Skeletal muscle tissue (tissue), 4 donors: ENCODE measurements around the gene ZNF518B. TPM values are rescaled to one million over a fixed set of nuclear protein-coding genes. Genes with fewer than 3 reads are reported as not detected.

Source experiments
- H3K27ac ChIP-seq: one replicate; pipeline ENCODE4 v1.7.0; 2013; ENCODE audit warnings: mild to moderate bottlenecking, low read depth, low read length, inconsistent platforms
- H3K27me3 ChIP-seq, 3 donors: one replicate each; pipeline ENCODE4 v1.7.0; 2013; ENCODE audit warnings: low read length in 3 of 3; ENCODE audit not compliant: control insufficient read depth in 3 of 3, insufficient read depth in 3 of 3
- H3K36me3 ChIP-seq, 3 donors: one replicate each; pipeline ENCODE4 v1.7.0; 2013; ENCODE audit warnings: low read length in 3 of 3; ENCODE audit not compliant: control insufficient read depth in 3 of 3, insufficient read depth in 3 of 3
- H3K4me1 ChIP-seq, 3 donors: one replicate each; pipeline ENCODE4 v1.7.0; 2013; ENCODE audit warnings: low read length in 3 of 3, mild to moderate bottlenecking in 3 of 3; ENCODE audit not compliant: control insufficient read depth in 3 of 3, insufficient read depth in 3 of 3
- H3K4me3 ChIP-seq, 3 donors: one replicate each; pipeline ENCODE4 v1.7.0; 2013; ENCODE audit warnings: low read length in 3 of 3
- H3K9ac ChIP-seq, 3 donors: one replicate each; pipeline ENCODE4 v1.7.0; 2013; ENCODE audit warnings: low read length in 3 of 3, mild to moderate bottlenecking in 3 of 3, moderate library complexity in 2 of 3, low read depth in 1 of 3
- H3K9me3 ChIP-seq, 3 donors: one replicate each; pipeline ENCODE4 v1.7.0; 2013; ENCODE audit warnings: low read length in 3 of 3; ENCODE audit not compliant: control insufficient read depth in 3 of 3
- total RNA-seq: library from RNA; depleted of rRNA; stranded (reverse); fragments of >200 nt; gene quantifications from one replicate; pipeline ENCODE4 v1.2.3, GENCODE V29; 2014
- donor health status: Osteomylitis.

The ZNF518B gene
- total RNA-seq = 23.5 TPM

GRCh38 chr4:10457255-10457801 lies at the start of gene ZNF518B:
TSS of gene ZNF518B (minus strand) at chr4:10457426. CDS start at chr4:10446328, 11,098 bp downstream.
- Histone ChIP-seq H3K36me3 (peaks cover 0 to 15% (median 7%) of the 10 kb centered on the region in 3 donors), H3K4me3 (peak within 1 kb of the TSS; percentile 75 to 78 (median 77)), H3K27ac (no peak within 1 kb of the TSS), H3K9me3 (peaks cover 0 to 2% (median 0%) of the 10 kb centered on the region in 3 donors), H3K27me3 (peaks cover 20 to 31% (median 27%) of the 10 kb centered on the region in 3 donors), H3K4me1 (peaks cover 8 to 20% (median 12%) of the 10 kb centered on the region in 3 donors), H3K9ac (peak within 1 kb of the TSS; percentile 56 to 76 (median 72))

GRCh38 chr4:10506077-10506476 lies 48.9 kb upstream of the ZNF518B start:
- Histone ChIP-seq H3K27me3 (no peaks in the 10 kb centered on the region), H3K9ac (no peak overlapping the region), H3K4me1 (no peaks in the 10 kb centered on the region), H3K9me3 (no peaks in the 10 kb centered on the region), H3K4me3 (no peak overlapping the region), H3K27ac (no peak overlapping the region), H3K36me3 (no peaks in the 10 kb centered on the region)

GRCh38 chr4:10504570-10505179 lies 47.4 kb upstream of the ZNF518B start:
- H3K27ac ChIP-seq = no peak overlapping the region
- peaks cover 0 to 2% (median 0%) of the 10 kb centered on the region in 3 donors for H3K27me3 ChIP-seq
- H3K9ac ChIP-seq = no peak overlapping the region
- no peaks in the 10 kb centered on the region for H3K9me3 ChIP-seq
- H3K36me3 ChIP-seq = no peaks in the 10 kb centered on the region
- H3K4me3 ChIP-seq = no peak overlapping the region
- no peaks in the 10 kb centered on the region for H3K4me1 ChIP-seq

GRCh38 chr4:10502717-10503116 lies 45.5 kb upstream of the ZNF518B start:
- no peak overlapping the region for H3K27ac ChIP-seq
- H3K27me3 ChIP-seq = peaks cover 0 to 5% (median 3%) of the 10 kb centered on the region in 3 donors
- H3K36me3 ChIP-seq = no peaks in the 10 kb centered on the region
- H3K4me1 ChIP-seq = no peaks in the 10 kb centered on the region
- no peak overlapping the region for H3K9ac ChIP-seq
- no peaks in the 10 kb centered on the region for H3K9me3 ChIP-seq
- H3K4me3 ChIP-seq = no peak overlapping the region

- Histone ChIP-seq H3K4me1 (no peaks in the 10 kb centered on the region), H3K36me3 (no peaks in the 10 kb centered on the region), H3K9ac (no peak overlapping the region), H3K4me3 (no peak overlapping the region), H3K9me3 (no peaks in the 10 kb centered on the region), H3K27me3 (peaks cover 0 to 5% (median 3%) of the 10 kb centered on the region in 3 donors), H3K27ac (no peak overlapping the region)
These were observed 43.5 kb upstream of the ZNF518B start for GRCh38 chr4:10500776-10501175.

- Histone ChIP-seq H3K4me3 (no peak overlapping the region), H3K27ac (no peak overlapping the region), H3K27me3 (peaks cover 8 to 9% (median 8%) of the 10 kb centered on the region in 3 donors), H3K36me3 (no peaks in the 10 kb centered on the region), H3K9ac (no peak overlapping the region), H3K4me1 (no peaks in the 10 kb centered on the region), H3K9me3 (no peaks in the 10 kb centered on the region)
These were observed 39.0 kb upstream of the ZNF518B start for GRCh38 chr4:10496200-10496599.

GRCh38 chr4:10495651-10496050 lies 38.4 kb upstream of the ZNF518B start:
- Histone ChIP-seq H3K9me3 (no peaks in the 10 kb centered on the region), H3K27ac (no peak overlapping the region), H3K4me1 (no peaks in the 10 kb centered on the region), H3K27me3 (peaks cover 8 to 9% (median 8%) of the 10 kb centered on the region in 3 donors), H3K4me3 (no peak overlapping the region), H3K36me3 (no peaks in the 10 kb centered on the region), H3K9ac (no peak overlapping the region)

GRCh38 chr4:10492464-10492863 lies 35.2 kb upstream of the ZNF518B start:
- no peak overlapping the region for H3K9ac ChIP-seq
- no peaks in the 10 kb centered on the region for H3K4me1 ChIP-seq
- no peak overlapping the region for H3K27ac ChIP-seq
- H3K9me3 ChIP-seq = no peaks in the 10 kb centered on the region
- no peak overlapping the region for H3K4me3 ChIP-seq
- H3K36me3 ChIP-seq = no peaks in the 10 kb centered on the region
- H3K27me3 ChIP-seq = peaks cover 4 to 8% (median 5%) of the 10 kb centered on the region in 3 donors

GRCh38 chr4:10491401-10491800 lies 34.2 kb upstream of the ZNF518B start:
- H3K9ac ChIP-seq = no peak overlapping the region
- no peaks in the 10 kb centered on the region for H3K9me3 ChIP-seq
- H3K4me3 ChIP-seq = no peak overlapping the region
- H3K27ac ChIP-seq = no peak overlapping the region
- H3K27me3 ChIP-seq = peaks cover 4 to 8% (median 5%) of the 10 kb centered on the region in 3 donors
- no peaks in the 10 kb centered on the region for H3K4me1 ChIP-seq
- H3K36me3 ChIP-seq = no peaks in the 10 kb centered on the region

- Histone ChIP-seq H3K27me3 (peaks cover 4 to 8% (median 5%) of the 10 kb centered on the region in 3 donors), H3K27ac (no peak overlapping the region), H3K9ac (no peak overlapping the region), H3K4me1 (no peaks in the 10 kb centered on the region), H3K4me3 (no peak overlapping the region), H3K9me3 (no peaks in the 10 kb centered on the region), H3K36me3 (no peaks in the 10 kb centered on the region)
These were observed 33.8 kb upstream of the ZNF518B start for GRCh38 chr4:10490996-10491395.
